ENCODE measurements around the gene CITED2. TPM values are rescaled to one million over a fixed set of nuclear protein-coding genes. Genes with fewer than 3 reads are reported as not detected.

CITED2 gene
- total RNA-seq, 1 experiment from 2014 or later = 110 TPM

DNA sequence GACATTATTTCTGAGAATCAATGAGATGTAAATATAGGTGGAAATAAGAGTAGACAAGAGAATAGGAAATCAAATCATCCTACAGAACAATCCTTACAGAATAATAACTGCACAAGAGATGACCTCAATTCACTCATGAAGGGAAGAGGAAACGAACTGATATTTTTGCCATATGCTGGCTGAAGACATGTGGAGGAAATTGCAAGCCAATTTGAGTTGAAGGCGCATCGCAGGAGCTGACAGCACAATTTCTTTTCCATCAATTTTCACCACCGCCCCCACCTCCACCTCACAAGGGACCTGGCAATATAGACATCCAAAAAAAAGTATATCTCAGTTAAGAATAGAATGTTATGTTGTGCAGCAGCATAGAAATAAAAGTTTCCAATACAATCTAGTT, 20.3 kb downstream of the CITED2 start:
- Histone ChIP-seq H2BK120ac (ENCODE audit: low read depth, low read length, poor library complexity, severe bottlenecking) (no peak overlapping the region), H3K9me3 (ENCODE audit: control insufficient read depth, low read depth, low read length) (no peaks in the 10 kb centered on the region), H3K18ac (ENCODE audit: insufficient read length, low read depth, low read length) (no peak overlapping the region), H2AK5ac (ENCODE audit: insufficient read length, low read length) (no peak overlapping the region), H4K8ac (replicated peaks; ENCODE audit: insufficient read length, low read depth, low read length) (no peak overlapping the region), H3K23ac (ENCODE audit: insufficient read length, low read depth, low read length) (no peak overlapping the region), H3K79me1 (ENCODE audit: insufficient read depth, low read depth, low read length, poor library complexity, severe bottlenecking) (no peaks in the 10 kb centered on the region), H3K9ac (ENCODE audit: extremely low read depth, insufficient read length, low read length) (no peak overlapping the region), H4K91ac (ENCODE audit: insufficient read length, low read depth, low read length) (no peak overlapping the region), H4K5ac (ENCODE audit: insufficient read length, low read depth, low read length) (no peak overlapping the region), H3K56ac (ENCODE audit: insufficient read length, low read depth, low read length) (no peak overlapping the region), H3K23me2 (ENCODE audit: insufficient read length, low read depth, low read length, poor library complexity, severe bottlenecking) (no peaks in the 10 kb centered on the region), H2BK15ac (ENCODE audit: low read depth, low read length) (no peak overlapping the region), H3K79me2 (ENCODE audit: insufficient read depth, low read length) (no peaks in the 10 kb centered on the region), H3K14ac (ENCODE audit: insufficient read depth, low read length) (no peak overlapping the region), H3K27me3 (ENCODE audit: insufficient read depth, low read length) (no peaks in the 10 kb centered on the region), H2BK12ac (ENCODE audit: insufficient read length, low read depth, low read length) (no peak overlapping the region), H3K4me2 (ENCODE audit: insufficient read depth, insufficient read length, low read length) (no peak overlapping the region), H3K4ac (ENCODE audit: low read depth, low read length) (no peak overlapping the region), H2AFZ (ENCODE audit: low read length) (no peak overlapping the region), H3T11ph (ENCODE audit: low read length) (no peak overlapping the region), H3K4me1 (ENCODE audit: insufficient read depth, low read length) (no peaks in the 10 kb centered on the region), H3K27ac (ENCODE audit: insufficient read length, low read depth, low read length) (no peak overlapping the region), H2BK5ac (ENCODE audit: insufficient read length, low read length) (no peak overlapping the region), H4K20me1 (ENCODE audit: control insufficient read depth, insufficient read depth, insufficient read length) (no peaks in the 10 kb centered on the region), H2BK20ac (ENCODE audit: low read depth, low read length, poor library complexity, severe bottlenecking) (no peak overlapping the region)
- no peak overlapping the region for H3K4me3 Mint-ChIP-seq
- H3K4me1 Mint-ChIP-seq = peaks cover 7 to 8% of the 10 kb centered on the region in 2 experiments; a peak in 2 of 4 replicates
- H3K27me3 Mint-ChIP-seq (ENCODE audit: low read depth) = no peaks in the 10 kb centered on the region
- no peaks in the 10 kb centered on the region; a peak in 1 of 5 replicates for H3K9me3 Mint-ChIP-seq
- H3K36me3 Mint-ChIP-seq (ENCODE audit: insufficient read depth in 1 of 3, low read depth in 3 of 3) = peaks cover 0 to 9% (median 1%) of the 10 kb centered on the region in 3 experiments; a peak in 3 of 7 replicates
- WGBS (ENCODE audit: extremely low coverage, insufficient read length, low lambda C conversion rate) = no CpG with 5 or more reads among the region's 4 CpGs
- no peak overlapping the region for H3K27ac Mint-ChIP-seq
- no peak for DNase-seq
- TF ChIP-seq, protein P1, sequence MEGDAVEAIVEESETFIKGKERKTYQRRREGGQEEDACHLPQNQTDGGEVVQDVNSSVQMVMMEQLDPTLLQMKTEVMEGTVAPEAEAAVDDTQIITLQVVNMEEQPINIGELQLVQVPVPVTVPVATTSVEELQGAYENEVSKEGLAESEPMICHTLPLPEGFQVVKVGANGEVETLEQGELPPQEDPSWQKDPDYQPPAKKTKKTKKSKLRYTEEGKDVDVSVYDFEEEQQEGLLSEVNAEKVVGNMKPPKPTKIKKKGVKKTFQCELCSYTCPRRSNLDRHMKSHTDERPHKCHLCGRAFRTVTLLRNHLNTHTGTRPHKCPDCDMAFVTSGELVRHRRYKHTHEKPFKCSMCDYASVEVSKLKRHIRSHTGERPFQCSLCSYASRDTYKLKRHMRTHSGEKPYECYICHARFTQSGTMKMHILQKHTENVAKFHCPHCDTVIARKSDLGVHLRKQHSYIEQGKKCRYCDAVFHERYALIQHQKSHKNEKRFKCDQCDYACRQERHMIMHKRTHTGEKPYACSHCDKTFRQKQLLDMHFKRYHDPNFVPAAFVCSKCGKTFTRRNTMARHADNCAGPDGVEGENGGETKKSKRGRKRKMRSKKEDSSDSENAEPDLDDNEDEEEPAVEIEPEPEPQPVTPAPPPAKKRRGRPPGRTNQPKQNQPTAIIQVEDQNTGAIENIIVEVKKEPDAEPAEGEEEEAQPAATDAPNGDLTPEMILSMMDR (conservative IDR thresholded peaks at IDR 0.05) = no peak
